ENCODE results near the gene RPF1.

DNA sequence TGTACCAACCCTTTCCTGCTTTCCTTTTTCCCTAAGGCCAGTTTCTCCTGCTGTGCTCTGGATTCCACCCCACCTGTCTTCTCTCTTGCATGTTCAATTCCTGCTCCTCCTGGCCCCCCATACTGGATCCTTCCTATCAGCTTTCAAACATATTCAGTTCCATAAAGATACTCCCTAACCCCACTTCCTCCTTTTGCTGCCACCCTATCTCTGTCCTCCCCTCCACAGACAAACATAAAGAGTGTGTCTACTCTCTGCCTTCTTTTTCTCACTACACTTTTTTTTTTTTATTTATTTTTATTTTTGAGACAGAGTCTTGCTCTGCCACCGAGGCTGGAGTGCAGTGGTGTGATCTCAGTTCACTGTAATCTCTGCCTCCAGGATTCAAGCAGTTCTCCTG, 16.9 kb upstream of the RPF1 start:
- TF ChIP-seq, protein P1, sequence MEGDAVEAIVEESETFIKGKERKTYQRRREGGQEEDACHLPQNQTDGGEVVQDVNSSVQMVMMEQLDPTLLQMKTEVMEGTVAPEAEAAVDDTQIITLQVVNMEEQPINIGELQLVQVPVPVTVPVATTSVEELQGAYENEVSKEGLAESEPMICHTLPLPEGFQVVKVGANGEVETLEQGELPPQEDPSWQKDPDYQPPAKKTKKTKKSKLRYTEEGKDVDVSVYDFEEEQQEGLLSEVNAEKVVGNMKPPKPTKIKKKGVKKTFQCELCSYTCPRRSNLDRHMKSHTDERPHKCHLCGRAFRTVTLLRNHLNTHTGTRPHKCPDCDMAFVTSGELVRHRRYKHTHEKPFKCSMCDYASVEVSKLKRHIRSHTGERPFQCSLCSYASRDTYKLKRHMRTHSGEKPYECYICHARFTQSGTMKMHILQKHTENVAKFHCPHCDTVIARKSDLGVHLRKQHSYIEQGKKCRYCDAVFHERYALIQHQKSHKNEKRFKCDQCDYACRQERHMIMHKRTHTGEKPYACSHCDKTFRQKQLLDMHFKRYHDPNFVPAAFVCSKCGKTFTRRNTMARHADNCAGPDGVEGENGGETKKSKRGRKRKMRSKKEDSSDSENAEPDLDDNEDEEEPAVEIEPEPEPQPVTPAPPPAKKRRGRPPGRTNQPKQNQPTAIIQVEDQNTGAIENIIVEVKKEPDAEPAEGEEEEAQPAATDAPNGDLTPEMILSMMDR (IDR thresholded peaks at IDR 0.05), result no peak
- TF ChIP-seq POLR2A (IDR thresholded peaks at IDR 0.05), result no peak
